Activated naive CD4-positive, alpha-beta T cell treated with anti-CD3 and anti-CD28 coated beads, Interleukin-2, amount 10 ng/mL, durations not matched to agents 5 hours and 36 hours (primary cell): ENCODE results near the gene SEC61A2. TPM values are rescaled to one million over a fixed set of nuclear protein-coding genes. Genes with fewer than 3 reads are reported as not detected.

Experiments used
- microRNA-seq: library from miRNA; unstranded; fragments of <30 nt; microRNA quantifications from one replicate; pipeline ENCODE4 v1.2.0, GENCODE V29; 2022; ENCODE audit warnings: borderline microRNAs expressed, borderline replicate concordance
- total RNA-seq, 2 experiments: library from RNA; stranded (reverse); gene quantifications; one replicate each; pipeline ENCODE4 v1.2.3, GENCODE V29; 2021

Gene SEC61A2
- 10 to 100 TPM; 10.0 to 11.6 TPM for total RNA-seq

GRCh38 chr10:12129222-12130111, at the start of gene SEC61A2:
Gene SEC61A2, plus strand, starts transcription at chr10:12129677. Its CDS starts 111 bp downstream, at chr10:12129788.

GRCh38 chr10:12195603-12196506, 66.4 kb downstream of the SEC61A2 start, which contains the start of the genes CDC123 and NUDT5:
Gene CDC123, plus strand, starts transcription at chr10:12196188. Its CDS starts 58 bp downstream, at chr10:12196246.
Gene NUDT5, minus strand, starts transcription at chr10:12195891. Its CDS starts 9,600 bp downstream, at chr10:12186291.

Small RNA genes within 50 kb of the gene (microRNA-seq; reads per million reads assigned to microRNA genes)
- not detected for gene MIR548AK

Other genes starting within 250 kb of the SEC61A2 start
- gene UPF2, start 86.9 kb upstream of the SEC61A2 start, total RNA-seq = 10 to 100 TPM; 26.7 to 28.3 TPM
- gene DHTKD1, start 60.7 kb upstream of the SEC61A2 start, total RNA-seq = 10 to 100 TPM; 16.8 to 17.8 TPM
- 10 to 100 TPM; 64.7 to 67.8 TPM for gene NUDT5, start 66.2 kb downstream of the SEC61A2 start, total RNA-seq
- 10 to 100 TPM; 68.4 to 71.9 TPM for gene CDC123, start 66.5 kb downstream of the SEC61A2 start, total RNA-seq
- gene CAMK1D, start 219.9 kb downstream of the SEC61A2 start, total RNA-seq = 10 to 100 TPM; 11.7 to 12.5 TPM